GM23338 (cell line): ENCODE results near the gene MAP3K14.
"Not testable (repeated sequence)": the region's sequence is repeated elsewhere in the genome, so short reads cannot be mapped to it uniquely, and the experiment has no call there.

ENCODE experiments used
- CREB1 ChIP-seq: fragments of 250-450 bp; sonication (Bioruptor Pico); IDR thresholded peaks from 2 replicates; pipeline ENCODE4 v1.5.0; 2020; ENCODE audit warnings: low read depth, mild to moderate bottlenecking, moderate library complexity
- CTCF ChIP-seq, 2 experiments: fragments of 200-600 bp in 1 of 2; sonication (generic) in 1 of 2; conservative IDR thresholded peaks; 2 replicates each; pipeline versions ENCODE4 v1.5.1 to v1.6.1; 2016 to 2017; ENCODE audit warnings: antibody characterized with exemption in 2 of 2, low read depth in 2 of 2, mild to moderate bottlenecking in 2 of 2, moderate library complexity in 1 of 2
- ETS1 ChIP-seq: IDR thresholded peaks from 2 replicates; pipeline ENCODE4 v1.6.1; 2016; ENCODE audit warnings: antibody characterized with exemption
- EZH2 ChIP-seq: fragments of 200-600 bp; sonication (generic); IDR thresholded peaks from one replicate; pipeline ENCODE4 v1.8.0; 2017; ENCODE audit warnings: antibody characterized with exemption, mild to moderate bottlenecking, low read depth; ENCODE audit not compliant: unreplicated experiment
- EZH2phosphoT487 ChIP-seq: fragments of 200-600 bp; sonication (generic); IDR thresholded peaks from one replicate; pipeline ENCODE4 v1.8.1; 2018; ENCODE audit warnings: antibody characterized with exemption; ENCODE audit not compliant: unreplicated experiment
- JUNB ChIP-seq: IDR thresholded peaks from one replicate; pipeline ENCODE4 v1.6.1; 2016; ENCODE audit warnings: antibody characterized with exemption; ENCODE audit not compliant: unreplicated experiment
- POLR2AphosphoS5 ChIP-seq: IDR thresholded peaks from 2 replicates; pipeline ENCODE4 v1.6.1; 2016; ENCODE audit warnings: antibody characterized with exemption, low read depth
- REST ChIP-seq: IDR thresholded peaks from one replicate; pipeline ENCODE4 v1.6.1; 2018; ENCODE audit warnings: antibody characterized with exemption; ENCODE audit not compliant: unreplicated experiment
- ZNF114 ChIP-seq: fragments of 250-450 bp; sonication (Bioruptor Pico); IDR thresholded peaks from 2 replicates; pipeline ENCODE4 v1.5.0; 2020; ENCODE audit warnings: mild to moderate bottlenecking, moderate library complexity
- ZNF331 ChIP-seq: fragments of 250-450 bp; sonication (Bioruptor Pico); IDR thresholded peaks from 2 replicates; pipeline ENCODE4 v1.5.0; 2020; ENCODE audit warnings: low read depth, mild to moderate bottlenecking, moderate library complexity

DNA sequence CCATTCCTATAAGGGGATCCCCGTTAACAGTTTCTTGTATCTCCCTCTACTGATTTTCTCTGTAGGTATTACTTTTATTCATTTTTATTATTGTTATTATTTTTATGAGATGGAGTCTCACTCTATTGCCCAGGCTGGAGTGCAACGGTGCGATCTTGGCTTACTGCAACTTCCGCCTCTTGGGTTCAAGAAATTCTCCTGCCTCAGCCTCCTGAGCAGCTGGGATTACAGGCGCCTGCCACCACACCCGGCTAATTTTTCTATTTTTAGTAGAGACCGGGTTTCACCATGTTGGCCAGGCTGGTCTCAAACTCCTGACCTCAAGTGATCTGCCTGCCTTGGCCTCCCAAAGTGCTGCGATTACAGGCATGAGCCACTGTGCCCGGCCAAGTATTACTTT is 14.6 kb downstream of the MAP3K14 start:
- not testable (repeated sequence) for TF ChIP-seq CTCF (conservative IDR thresholded peaks at IDR 0.05; ENCODE audit: low read depth in 2 of 2); CREB1 (CRISPR knock-in tag); EZH2phosphoT487; REST; ZNF114 (CRISPR knock-in tag); JUNB; POLR2AphosphoS5; EZH2; ZNF331 (CRISPR knock-in tag); ETS1
